Liver (tissue), 9 donors: Measurements from ENCODE around the gene IGF2. TPM values are rescaled to one million over a fixed set of nuclear protein-coding genes. Genes with fewer than 3 reads are reported as not detected.

Experiments used
- DNase-seq: peaks from one replicate; pipeline ENCODE4 v3.0.0-alpha.2; 2017; ENCODE audit warnings: low spot score
- H3K27ac ChIP-seq, 2 donors: one replicate each; pipeline ENCODE4 v1.7.0; 2013; ENCODE audit warnings: inconsistent platforms in 2 of 2, low read length in 2 of 2, control low read depth in 1 of 2, low read depth in 1 of 2, mild to moderate bottlenecking in 1 of 2
- H3K27me3 ChIP-seq, 4 donors: one replicate each; pipeline versions ENCODE4 v1.6.1 to v1.7.0; 2013; ENCODE audit warnings: low read length in 3 of 4, inconsistent platforms in 1 of 4, mild to moderate bottlenecking in 1 of 4, moderate library complexity in 1 of 4; ENCODE audit not compliant: control insufficient read depth in 4 of 4, insufficient read depth in 4 of 4
- H3K36me3 ChIP-seq, 4 donors: one replicate each; pipeline versions ENCODE4 v1.6.1 to v1.7.0; 2013; ENCODE audit warnings: low read length in 3 of 4, mild to moderate bottlenecking in 3 of 4, low read depth in 1 of 4, moderate library complexity in 1 of 4; ENCODE audit not compliant: control insufficient read depth in 4 of 4, insufficient read depth in 3 of 4
- H3K4me1 ChIP-seq, 4 donors: one replicate each; pipeline versions ENCODE4 v1.6.1 to v1.7.0; 2013; ENCODE audit warnings: low read length in 3 of 4, mild to moderate bottlenecking in 3 of 4, moderate library complexity in 1 of 4; ENCODE audit not compliant: control insufficient read depth in 4 of 4, insufficient read depth in 4 of 4
- H3K4me3 ChIP-seq, 3 donors: one replicate each; pipeline versions ENCODE4 v1.6.1 to v1.7.0; 2013; ENCODE audit warnings: low read length in 3 of 3, control low read depth in 1 of 3, low read depth in 1 of 3, mild to moderate bottlenecking in 1 of 3
- H3K9ac ChIP-seq, 2 donors: one replicate each; pipeline ENCODE4 v1.7.0; 2013; ENCODE audit warnings: low read length in 2 of 2, mild to moderate bottlenecking in 2 of 2, moderate library complexity in 2 of 2, control low read depth in 1 of 2, low read depth in 1 of 2
- H3K9me3 ChIP-seq, 4 donors: one replicate each; pipeline versions ENCODE4 v1.6.1 to v1.7.0; 2013; ENCODE audit warnings: low read length in 3 of 4; ENCODE audit not compliant: control insufficient read depth in 4 of 4
- ATF3 ChIP-seq: IDR thresholded peaks from 2 replicates; pipeline ENCODE4 v1.6.1; 2016; ENCODE audit warnings: antibody characterized with exemption
- CTCF ChIP-seq: fragments of 150-350 bp; IDR thresholded peaks from 2 replicates; pipeline ENCODE4 v1.5.1; 2017; ENCODE audit warnings: improper control_type of control experiment, low read depth, low read length; ENCODE audit not compliant: missing input control
- EGR1 ChIP-seq, 2 donors: IDR thresholded peaks; 2 replicates each; pipeline ENCODE4 v1.6.1; 2016 to 2018; ENCODE audit warnings: antibody characterized with exemption in 2 of 2, low read depth in 2 of 2
- FOXA1 ChIP-seq: IDR thresholded peaks from 2 replicates; pipeline ENCODE4 v1.6.1; 2016; ENCODE audit warnings: antibody characterized with exemption
- FOXA2 ChIP-seq: IDR thresholded peaks from 2 replicates; pipeline ENCODE4 v1.6.1; 2016; ENCODE audit warnings: antibody characterized with exemption
- GABPA ChIP-seq, 2 donors: IDR thresholded peaks in 1 of 2; conservative IDR thresholded peaks in 1 of 2; 2 replicates each; pipeline ENCODE4 v1.6.1; 2016; ENCODE audit warnings: antibody characterized with exemption in 2 of 2, mild to moderate bottlenecking in 1 of 2, moderate library complexity in 1 of 2
- HNF4A ChIP-seq, 2 donors: conservative IDR thresholded peaks; 2 replicates each; pipeline ENCODE4 v1.6.1; 2016; ENCODE audit warnings: antibody characterized with exemption in 2 of 2, mild to moderate bottlenecking in 2 of 2
- HNF4G ChIP-seq: IDR thresholded peaks from 2 replicates; pipeline ENCODE4 v1.6.1; 2016; ENCODE audit warnings: antibody characterized with exemption
- MAX ChIP-seq: IDR thresholded peaks from 2 replicates; pipeline ENCODE4 v1.6.1; 2016; ENCODE audit warnings: antibody characterized with exemption
- NR2F2 ChIP-seq: IDR thresholded peaks from 2 replicates; pipeline ENCODE4 v1.6.1; 2016; ENCODE audit warnings: antibody characterized with exemption
- RAD21 ChIP-seq, 2 donors: IDR thresholded peaks; 2 replicates each; pipeline ENCODE4 v1.6.1; 2016; ENCODE audit warnings: antibody characterized with exemption in 2 of 2, mild to moderate bottlenecking in 2 of 2
- REST ChIP-seq: IDR thresholded peaks from 2 replicates; pipeline ENCODE4 v1.6.1; 2016; ENCODE audit warnings: antibody characterized with exemption, mild to moderate bottlenecking
- RXRA ChIP-seq, 2 donors: IDR thresholded peaks; 2 replicates each; pipeline ENCODE4 v1.6.1; 2017 to 2018; ENCODE audit warnings: antibody characterized with exemption in 2 of 2, mild to moderate bottlenecking in 1 of 2
- SP1 ChIP-seq: IDR thresholded peaks from 2 replicates; pipeline ENCODE4 v1.6.1; 2018; ENCODE audit warnings: antibody characterized with exemption, mild to moderate bottlenecking
- TAF1 ChIP-seq: conservative IDR thresholded peaks from 2 replicates; pipeline ENCODE4 v1.6.1; 2016; ENCODE audit warnings: antibody characterized with exemption, mild to moderate bottlenecking
- YY1 ChIP-seq: IDR thresholded peaks from 2 replicates; pipeline ENCODE4 v1.6.1; 2016; ENCODE audit warnings: antibody characterized with exemption, mild to moderate bottlenecking
- WGBS: extraction: QIAGEN DNeasy Blood & Tissue Kit; methylation state at CpG from one replicate; pipeline ENCODE4 v1.1.7; 2013; 5-methylcytosine and 5-hydroxymethylcytosine counted together
- polyA plus RNA-seq, 2 donors: library from polyadenylated mRNA; stranded (reverse) in 1 of 2; unstranded in 1 of 2; fragments of 200-250 nt in 1 of 2; fragments of >200 nt in 1 of 2; fragmentation: Nextera tagmentation in 1 of 2; extraction: Ambion mirVana in 1 of 2; gene quantifications; one replicate each; pipeline versions ENCODE4 v1.2.1 to v1.2.3, GENCODE V29; 2013 to 2015
- total RNA-seq, 2 donors: library from RNA; depleted of rRNA; stranded (reverse); fragments of >200 nt; gene quantifications; one replicate each; pipeline ENCODE4 v1.2.3, GENCODE V29; 2014
- donor health status: healthy.
- donor health status: healthy.
- donor health status: healthy.
- donor health status: healthy.
- donor health status: healthy.

IGF2 gene
- total and polyA plus RNA-seq, 4 donors = 70.5 to 1,440 (median 192) TPM

- 96% methylated on average over 18 of the region's 18 CpGs for WGBS
- no peak for TF ChIP-seq GABPA (IDR thresholded peaks at IDR 0.05 in 1 of 2, conservative IDR thresholded peaks at IDR 0.05 in 1 of 2)
- no peak for TF ChIP-seq HNF4G
- no peak for TF ChIP-seq SP1
- no peak for TF ChIP-seq RAD21 (IDR thresholded peaks at IDR 0.05)
- no peak for TF ChIP-seq ATF3
- no peak for TF ChIP-seq FOXA2
- no peak for TF ChIP-seq TAF1
- TF ChIP-seq NR2F2 = no peak
- TF ChIP-seq HNF4A (conservative IDR thresholded peaks at IDR 0.05) = no peak
- no peak for TF ChIP-seq CTCF
- TF ChIP-seq EGR1 (IDR thresholded peaks at IDR 0.05; ENCODE audit: low read depth in 2 of 2) = no peak
- no peak for TF ChIP-seq FOXA1
- TF ChIP-seq REST = no peak
- no peak for TF ChIP-seq YY1
- TF ChIP-seq MAX = no peak
- no peak for TF ChIP-seq RXRA (IDR thresholded peaks at IDR 0.05)
Observed at GRCh38 chr11:2104524-2105440, 34.4 kb downstream of the IGF2 start.

More at GRCh38 chr11:2104524-2105440, 34.4 kb downstream of the IGF2 start:
- peaks cover 0 to 1% (median 0%) of the 10 kb centered on the region in 4 donors for H3K4me1 ChIP-seq
- H3K4me3 ChIP-seq = no peak overlapping the region
- no peaks in the 10 kb centered on the region for H3K9me3 ChIP-seq
- no peaks in the 10 kb centered on the region for H3K27me3 ChIP-seq
- peak; percentile 29 for DNase-seq
- no peak overlapping the region for H3K9ac ChIP-seq
- H3K36me3 ChIP-seq = no peaks in the 10 kb centered on the region
- no peak overlapping the region for H3K27ac ChIP-seq
